HG03439 (cell line): ENCODE results near the gene PSAPL1.

Experiments used
- ATAC-seq: cut with Tn5 transposase; IDR thresholded peaks from one replicate; pipeline ENCODE4 v1.9.1; 2021; ENCODE audit warnings: mild to moderate bottlenecking, moderate library complexity; ENCODE audit not compliant: unreplicated experiment

The PSAPL1 gene

DNA sequence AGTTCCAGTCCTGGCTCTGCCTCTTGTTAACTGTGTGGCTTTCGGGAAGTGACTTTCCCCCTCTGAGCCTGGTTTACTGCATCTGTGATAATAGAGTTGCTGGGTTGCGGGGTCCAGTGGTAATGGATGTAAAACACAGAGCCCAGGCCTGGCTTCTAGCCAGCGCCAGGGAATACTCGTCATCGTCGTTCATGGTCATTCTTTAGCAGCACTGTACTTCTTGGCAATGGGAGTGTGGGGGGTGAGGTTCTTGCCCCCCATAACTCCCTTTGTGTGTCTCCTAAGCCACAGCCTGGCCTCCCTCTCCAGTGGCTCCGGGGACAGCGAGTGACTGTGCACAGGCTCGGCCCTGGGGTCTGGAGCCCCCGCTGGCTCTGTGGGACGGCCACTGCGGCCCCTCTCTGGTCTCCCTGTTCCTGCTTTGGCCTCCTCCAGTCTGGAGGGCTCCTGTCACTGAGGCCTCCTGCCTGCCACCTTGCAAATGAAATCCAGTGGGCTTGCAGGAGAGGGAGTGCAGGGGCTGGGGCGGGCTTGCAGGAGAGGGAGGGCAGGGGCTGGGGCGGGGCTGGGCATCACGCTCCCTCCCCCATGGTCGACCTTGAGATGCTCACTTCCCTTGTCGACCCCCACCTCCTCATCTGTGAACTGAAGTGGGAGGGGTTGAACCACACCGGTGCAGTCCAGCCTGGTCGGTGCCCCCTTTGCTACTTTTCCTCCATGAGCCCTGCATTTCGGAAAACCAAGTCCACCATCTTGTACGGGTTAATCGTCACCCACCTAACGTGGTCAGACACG, 13.2 kb downstream of the PSAPL1 start:
- ATAC-seq: no peak

DNA sequence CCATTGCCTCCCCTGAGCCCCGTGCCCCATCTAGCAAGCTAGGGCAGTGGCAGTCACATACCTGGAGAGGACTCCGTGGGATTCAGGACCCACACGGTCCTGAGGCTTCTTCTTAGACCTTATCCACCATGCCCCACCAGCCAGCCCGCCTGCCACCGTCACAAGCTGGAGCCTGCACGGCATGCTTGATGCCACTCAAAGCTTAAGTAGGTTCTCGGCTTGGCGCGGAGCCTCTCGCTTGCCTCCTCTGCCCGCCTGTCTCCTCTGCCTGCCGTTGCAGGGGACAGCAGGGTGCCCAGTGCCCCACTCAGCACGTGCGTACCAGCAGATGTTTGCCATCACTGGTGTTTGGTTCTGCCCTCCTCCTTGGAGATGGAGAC, 14.1 kb downstream of the PSAPL1 start:
- no peak for ATAC-seq

DNA sequence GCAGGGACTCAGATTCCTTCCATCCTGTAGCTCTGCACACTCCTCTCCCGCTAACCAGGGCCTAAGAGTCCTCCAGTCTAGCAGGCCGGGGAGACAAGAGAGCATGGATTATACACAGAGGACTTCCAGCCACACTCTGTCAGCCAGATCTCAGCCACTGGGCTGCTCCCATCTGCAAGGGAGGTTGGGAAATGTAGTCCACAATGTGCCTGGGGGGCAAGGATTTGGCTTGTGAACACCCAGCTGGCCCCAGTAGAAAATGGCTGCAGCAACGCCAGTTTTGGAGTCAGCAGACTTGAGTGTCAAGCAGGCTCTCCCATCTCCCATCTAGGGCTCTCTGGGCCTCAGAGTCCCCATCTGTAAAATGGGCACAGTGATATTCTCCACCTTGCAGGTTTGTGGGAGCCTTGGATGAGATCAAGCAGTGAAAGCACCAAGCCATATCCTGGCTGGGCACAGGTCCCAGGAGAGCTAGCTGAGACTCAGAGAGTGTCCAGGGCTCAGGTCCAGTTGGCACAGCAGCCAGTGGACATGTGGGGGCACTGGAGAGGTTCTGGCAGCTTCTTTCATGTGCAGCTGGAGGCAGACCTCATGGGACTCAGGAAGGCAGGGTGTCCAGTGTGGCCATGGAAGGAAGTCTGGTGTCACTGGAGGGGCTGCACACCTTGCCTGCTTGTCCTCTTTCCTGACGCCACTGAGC, 14.6 kb downstream of the PSAPL1 start:
- ATAC-seq: no peak

DNA sequence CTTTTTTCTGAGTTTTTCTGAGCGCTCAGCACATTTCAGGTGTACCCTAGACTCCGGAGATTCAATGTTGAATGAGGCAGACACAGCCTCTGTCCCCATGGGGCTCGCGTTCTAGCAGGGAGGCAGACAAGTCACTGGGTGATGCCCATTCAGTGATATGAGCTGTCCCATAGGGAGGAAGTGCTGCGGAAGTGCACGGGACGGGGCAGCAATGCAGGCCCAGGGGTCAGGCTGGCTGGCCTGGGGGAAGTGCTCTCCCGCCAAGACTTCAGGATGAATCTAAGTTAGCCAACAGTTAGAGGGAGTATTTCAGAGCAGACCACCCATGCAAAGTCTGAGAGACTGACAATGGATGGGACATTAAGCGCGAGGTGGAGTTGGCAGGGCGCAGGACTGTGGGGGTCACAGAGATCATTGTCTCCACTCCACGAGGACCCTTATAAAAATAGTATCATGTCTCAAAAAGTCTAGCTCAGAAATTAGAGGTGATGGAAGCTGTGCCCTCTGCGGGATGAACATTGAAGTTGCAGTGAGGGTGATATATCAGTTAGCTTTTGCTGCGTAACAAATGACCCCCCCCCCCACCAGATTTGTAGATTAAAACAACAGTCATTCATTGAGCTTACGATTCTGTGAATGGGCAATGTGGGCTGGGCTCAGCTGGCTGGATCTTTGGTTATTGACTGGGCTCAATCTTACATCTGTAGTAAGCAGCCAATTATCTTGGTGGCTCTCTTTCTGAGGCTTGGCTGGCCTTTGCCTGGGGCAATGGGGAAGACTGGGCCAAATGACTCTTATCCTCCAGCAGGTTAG, 16.4 kb downstream of the PSAPL1 start:
- ATAC-seq: no peak

DNA sequence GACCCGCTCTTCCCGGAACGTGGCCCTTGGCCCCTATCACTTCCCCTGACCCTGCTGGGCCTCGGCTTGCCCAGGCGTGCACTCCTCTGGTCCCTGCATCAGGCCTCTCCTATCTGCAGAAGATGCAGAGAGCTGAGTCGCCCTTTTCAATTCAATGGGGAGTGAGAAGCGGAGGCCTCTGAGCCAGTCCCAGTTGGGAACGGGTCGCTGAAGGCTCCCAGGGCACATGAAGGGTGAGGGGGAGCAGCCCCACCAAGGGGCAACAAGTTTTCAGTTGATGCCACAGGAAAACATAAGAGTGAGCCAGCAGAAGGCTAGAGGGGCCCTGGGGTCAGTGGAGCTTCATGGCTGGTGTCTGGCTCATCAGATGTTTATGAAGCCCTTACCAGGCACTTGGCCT, 17.1 kb downstream of the PSAPL1 start:
- ATAC-seq: no peak

DNA sequence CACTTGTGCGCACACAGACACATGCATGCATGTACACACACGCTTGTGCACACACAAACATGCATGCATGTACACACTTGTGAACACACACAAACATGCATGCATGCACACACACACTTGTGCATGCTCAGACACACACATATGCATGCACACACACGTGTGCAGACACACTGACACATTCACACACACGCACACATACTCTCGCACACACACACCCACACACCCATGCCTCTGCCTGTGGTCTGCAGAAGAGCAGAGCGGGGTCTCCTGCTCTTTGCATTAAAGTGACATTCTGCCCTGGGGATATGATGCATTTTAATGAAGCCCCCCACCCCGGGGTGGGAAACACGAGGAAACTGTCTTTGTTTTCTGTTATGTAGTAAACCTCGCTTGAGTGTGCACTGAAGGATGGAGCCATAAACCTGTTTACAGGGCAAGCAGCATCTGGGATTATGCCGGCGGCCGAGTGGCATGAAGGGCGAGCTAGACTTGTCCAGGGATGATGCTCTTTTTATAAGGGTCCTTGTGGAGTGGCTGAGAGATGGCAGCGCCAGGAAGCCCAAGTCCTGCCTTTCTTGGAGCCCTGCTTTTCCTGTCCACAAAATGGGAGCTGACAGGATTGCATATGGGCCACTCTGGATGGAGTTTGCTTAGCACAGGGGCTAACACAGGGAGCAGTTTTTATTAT, 17.8 kb downstream of the PSAPL1 start:
- no peak for ATAC-seq

DNA sequence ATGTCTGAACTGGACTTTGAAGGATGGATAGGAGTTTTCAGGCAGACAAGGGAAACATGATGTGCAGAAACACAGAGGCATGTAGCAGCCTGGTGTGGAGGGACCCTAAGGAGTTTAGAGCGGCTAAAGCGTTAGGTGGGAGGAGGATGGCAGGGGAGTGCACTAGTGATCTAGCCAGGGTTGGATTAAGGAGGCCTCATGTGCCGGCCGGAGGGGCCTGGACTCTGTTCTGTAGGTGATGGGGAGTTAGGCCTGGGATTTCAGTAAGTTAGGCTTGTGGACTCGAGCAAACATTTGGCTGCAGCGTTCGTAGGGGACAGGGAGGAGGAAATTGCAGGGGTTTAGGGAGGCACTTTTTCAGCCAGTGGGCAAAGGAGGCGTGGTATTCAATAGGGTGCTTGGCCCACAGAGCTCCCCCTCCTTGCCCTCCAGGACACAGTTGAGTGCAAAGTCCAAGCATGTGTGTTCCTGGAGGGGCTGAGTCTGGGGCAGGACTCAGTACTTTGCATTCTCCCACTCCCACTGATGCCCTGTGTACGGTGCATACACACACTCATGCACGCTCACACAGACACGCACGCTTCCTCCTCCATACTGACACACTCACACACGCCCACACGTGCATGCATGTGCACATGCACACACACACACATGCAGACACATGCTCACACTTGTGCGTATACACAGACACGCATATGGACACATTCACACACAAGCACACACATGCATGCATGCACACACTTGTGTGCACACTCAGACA, 18.6 kb downstream of the PSAPL1 start:
- no peak for ATAC-seq

DNA sequence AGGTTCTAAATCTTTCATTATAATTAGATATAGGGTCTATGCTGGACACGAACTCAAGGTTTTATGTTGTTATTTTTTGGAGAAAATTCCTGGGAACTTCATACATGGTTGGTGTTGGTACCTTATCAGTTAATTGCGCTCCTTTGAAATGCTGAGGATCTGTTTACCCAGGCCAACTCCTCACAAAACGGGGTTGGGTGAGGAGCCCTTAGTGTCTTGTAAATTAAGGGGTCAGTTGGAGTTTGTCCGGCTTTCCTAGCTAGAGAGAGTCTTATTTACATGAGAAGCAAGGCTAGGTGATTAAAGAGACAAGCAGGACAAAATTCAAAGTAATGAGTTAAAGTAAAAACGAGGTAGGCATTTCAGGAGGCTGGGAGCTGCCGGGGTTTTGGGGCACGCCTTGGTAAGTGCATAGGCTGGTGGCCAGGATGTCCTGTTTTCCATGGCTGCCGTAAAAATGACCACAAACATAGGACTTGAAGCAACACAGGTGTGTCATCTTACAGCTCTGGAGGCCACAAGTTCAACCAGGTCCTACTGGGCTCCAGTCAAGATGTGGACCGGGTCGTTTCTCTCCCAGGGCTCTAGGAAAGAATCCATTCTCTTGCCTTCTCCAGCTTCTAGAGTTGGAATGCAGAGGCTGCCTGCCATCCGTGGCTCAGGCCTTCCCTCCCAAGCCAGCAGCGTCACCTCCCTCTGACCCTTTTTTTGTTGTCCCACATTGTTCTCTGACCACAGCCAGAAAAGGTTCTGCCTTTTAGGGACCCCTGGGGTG, 19.8 kb downstream of the PSAPL1 start:
- ATAC-seq: no peak

DNA sequence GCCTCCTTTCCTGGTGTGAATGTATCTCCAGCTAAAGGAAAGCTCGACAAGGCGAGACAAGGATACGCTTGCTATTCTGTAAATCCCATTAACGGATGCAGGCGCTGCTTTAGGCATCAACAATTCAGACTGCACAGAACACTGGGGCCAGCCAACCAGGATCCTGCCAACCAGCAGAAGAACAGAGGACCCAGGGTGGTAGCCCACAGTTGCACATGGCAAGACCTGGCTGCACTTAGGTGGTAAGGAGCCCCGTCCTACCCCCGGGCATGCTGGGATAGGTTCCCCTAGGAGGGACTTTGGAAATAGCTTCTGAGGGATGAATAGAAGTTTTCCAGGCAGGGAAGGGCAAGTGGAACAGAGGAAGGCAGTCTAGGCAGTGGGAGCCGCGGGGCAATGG, 20.7 kb downstream of the PSAPL1 start:
- no peak for ATAC-seq

DNA sequence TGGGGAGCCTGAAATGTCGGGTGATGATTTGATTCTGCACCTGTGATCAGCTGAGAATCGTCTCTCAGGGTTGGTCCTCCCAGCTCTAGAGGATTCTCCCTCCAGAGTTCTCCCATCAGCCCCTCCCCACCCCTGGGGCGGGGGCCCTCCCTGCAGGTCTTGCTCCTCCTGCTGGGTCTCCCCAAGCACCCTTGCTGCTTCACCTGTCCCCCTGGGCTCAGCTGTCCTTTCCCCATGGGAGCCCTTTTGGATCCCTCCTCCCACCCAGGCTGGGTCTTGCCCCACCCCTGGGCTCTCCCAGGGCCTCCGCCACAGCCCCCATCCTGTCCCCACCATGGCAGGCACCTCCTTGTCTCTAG, 22.2 kb downstream of the PSAPL1 start:
- no peak for ATAC-seq

DNA sequence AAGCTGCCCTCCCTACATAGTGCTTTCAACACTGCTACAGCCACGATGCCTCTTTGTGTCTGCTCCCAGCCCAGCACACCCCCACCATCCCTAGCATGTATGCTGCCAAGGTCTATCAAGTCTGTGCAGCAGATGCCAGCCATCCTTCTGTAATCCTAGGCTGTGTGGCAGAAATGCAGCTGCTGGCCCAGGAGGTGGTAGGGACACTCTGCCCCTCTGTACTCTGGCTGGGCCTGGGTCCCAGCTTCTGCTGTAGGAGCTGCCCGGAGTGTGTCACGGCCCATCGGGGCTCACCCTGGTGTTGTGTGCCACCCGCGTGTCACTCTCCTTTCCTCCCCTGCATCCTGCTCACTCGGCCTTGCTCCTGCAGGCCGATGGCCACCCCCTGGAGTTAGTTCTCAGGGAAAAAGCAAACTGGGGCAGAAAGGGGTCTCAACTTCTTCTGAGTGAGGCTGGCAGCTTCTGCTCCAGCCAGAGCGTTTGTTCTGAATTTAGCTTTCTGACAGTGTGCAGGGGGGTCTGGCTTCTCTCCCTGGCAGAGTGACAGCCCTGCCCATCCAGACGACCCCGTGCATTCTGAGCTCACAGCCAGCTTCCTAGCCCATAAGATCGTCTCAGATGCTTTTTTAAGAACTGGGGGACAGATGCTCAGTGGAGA, 22.7 kb downstream of the PSAPL1 start:
- no peak for ATAC-seq

DNA sequence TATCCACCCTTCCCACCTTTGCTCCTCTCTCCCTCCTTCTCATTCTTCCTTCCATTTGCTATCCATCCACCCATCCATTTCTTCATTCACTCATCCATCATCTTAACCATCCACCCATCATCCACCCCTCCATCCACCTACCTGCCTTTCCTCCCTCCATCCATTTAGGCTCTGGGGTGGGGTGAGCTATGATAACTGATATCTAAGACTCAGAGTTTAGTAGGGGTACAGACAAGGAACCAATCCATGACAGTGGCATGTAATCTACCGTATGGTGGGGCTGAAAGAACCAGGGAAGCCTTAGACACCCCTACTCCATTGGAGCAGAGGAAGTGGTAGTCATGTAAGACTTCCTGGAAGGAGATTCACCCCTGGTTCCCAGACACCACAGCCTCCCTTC, 23.2 kb downstream of the PSAPL1 start:
- no peak for ATAC-seq

DNA sequence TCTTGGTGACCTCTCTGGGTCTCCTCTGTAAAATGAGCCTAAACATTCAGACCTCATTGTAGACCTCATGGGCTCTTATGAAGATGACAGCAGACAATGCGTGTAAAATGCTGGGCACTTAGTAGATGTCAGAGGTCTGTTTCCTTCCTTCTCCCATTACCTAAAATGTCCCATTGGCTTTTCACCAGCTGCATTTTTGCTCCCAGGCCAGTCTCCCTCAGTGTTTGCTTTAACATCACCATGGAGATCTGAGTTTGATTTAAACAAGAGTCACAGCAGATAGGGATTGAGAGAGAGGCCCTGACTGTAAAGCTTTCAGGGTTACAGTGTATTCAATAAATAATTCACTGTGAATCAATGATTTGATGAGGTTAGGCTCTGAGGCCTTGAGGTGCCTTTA, 24.3 kb downstream of the PSAPL1 start:
- no peak for ATAC-seq

DNA sequence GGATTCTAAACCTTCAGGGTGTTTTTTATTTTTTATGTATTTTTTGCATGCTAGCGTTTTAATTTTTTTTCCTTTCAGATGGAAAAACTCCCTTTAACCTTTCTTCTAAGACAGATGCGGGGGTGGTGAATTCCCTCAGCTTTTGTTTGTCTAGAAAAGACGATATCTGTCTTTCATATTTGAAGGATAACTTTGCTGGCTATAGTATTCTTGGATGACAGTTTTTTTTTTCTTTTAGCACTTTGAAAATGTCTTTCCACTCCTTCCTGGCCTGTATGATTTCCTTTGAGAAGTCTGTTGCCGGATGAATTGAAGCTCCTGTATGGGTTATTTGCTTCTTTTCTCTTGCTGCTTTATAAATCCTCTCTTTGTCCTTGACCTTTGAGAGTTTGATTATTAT, 26.6 kb downstream of the PSAPL1 start:
- ATAC-seq: no peak

DNA sequence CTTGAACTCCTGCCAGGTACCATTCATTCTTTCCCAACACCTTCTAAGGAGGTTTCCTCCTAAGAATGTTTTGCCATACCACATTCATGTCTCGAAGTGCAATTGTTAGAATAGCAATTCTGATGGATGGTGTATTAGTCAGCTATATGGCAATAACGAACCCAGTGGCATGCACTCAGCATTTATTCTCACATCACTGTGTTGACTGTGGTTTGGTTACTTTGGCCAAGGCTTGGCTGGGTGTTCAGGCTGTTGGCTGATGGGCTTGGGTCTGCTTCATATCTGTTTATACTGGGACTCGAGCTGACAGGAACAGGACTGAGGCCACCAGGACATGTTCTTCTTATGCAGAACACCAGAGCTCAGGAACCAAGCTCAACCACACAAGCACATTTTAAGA, 31.7 kb downstream of the PSAPL1 start:
- no peak for ATAC-seq

DNA sequence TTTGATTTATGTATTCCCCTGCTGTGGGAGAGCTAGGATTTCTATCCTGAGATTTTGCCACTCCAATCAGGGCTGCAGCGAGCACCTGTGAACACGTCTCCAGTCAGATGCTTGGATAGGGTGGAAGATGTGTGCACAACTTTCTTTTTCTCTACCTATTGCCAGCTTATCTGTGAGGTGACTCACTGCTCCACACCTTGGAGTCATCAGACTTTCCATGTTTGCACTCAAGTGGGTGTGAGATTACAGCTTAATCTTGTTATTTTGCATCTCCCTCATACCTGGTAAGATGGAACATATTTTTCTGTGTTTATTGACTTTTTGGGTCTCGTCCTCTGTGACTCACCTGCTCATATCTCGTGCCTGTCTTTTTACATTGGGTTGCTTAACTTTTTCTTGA, 32.2 kb downstream of the PSAPL1 start:
- ATAC-seq: no peak

DNA sequence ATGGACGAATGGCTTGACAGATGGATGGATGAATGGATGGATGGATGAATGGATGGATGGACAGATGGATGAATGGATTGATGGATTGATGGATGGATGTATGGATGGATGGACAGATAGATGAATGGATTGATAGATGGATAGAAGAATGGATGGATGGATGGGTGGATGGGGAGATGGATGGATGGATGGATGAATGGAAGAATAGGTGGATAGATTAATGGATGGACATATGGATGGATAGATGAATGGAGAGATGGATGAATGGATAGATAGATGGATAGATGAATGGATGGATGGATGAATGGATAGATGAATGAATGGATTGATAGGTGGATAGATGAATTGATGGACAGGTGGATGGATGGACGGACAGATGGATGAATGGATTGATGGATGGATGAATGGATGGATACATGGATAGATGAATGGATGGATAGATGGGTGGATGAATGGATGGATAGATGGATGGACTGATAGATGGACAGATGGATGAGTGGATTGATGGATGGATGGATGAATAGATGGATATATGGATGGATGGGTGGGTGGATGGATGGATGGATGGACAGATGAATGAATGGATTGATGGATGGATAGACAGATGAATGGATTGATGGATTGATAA, 33.9 kb downstream of the PSAPL1 start:
- ATAC-seq: no peak

DNA sequence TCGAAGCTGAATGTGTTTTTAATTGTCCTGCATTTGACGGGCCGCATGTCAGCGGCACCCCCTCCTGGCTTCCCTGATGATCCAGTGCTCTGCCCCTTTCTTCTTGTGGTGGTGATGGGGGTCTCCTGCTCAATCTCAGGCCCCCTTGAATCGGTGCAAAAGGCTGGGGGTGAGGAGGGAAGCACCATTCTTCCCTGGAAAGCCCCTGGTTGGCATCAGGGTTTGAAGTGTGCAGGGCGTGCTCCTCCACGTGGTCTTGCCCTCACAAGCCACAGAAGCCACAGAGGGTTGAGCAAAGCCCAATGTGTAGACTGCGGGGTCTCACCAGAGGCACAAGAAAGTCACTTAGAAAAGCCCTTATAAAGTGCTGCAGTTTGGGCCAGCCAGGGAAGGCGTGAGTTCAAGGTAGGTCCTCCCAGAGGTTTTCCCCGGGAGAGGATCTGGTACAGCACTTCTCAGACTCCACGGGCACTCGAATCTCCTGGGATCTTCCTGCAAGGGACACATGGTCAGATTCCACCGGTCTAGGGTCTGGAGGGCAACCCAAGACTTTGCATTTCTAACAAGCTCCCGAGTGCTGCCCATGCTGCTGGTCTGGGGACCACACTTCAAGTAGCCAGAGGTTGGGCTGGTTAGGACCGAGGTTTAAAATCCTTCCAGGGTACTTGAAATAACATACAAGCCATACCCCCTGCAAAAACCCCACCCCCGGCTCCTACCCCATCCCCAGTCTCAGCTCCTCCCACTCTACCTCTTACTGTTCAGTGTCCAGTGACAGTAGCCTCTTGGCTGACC, 35.1 kb downstream of the PSAPL1 start:
- ATAC-seq: no peak
